Coronary artery (tissue), 2 donors: ENCODE data around the gene PIK3R1.

Experiments used
- DNase-seq: peaks from one replicate; pipeline ENCODE4 v3.0.0-alpha.2; 2017; ENCODE audit warnings: low spot score
- H3K27ac ChIP-seq, 2 donors: fragments of 200-600 bp; sonication (generic); one replicate each; pipeline ENCODE4 v1.5.1; 2016 to 2019
- H3K4me3 ChIP-seq: fragments of 200-600 bp; sonication (generic); 2 replicates; pipeline ENCODE4 v1.5.1; 2016; ENCODE audit warnings: mild to moderate bottlenecking, moderate library complexity
- TF ChIP-seq, protein P1 (sequence below): fragments of 200-600 bp; sonication (generic); IDR thresholded peaks from one replicate; pipeline ENCODE4 v1.5.1; 2019; ENCODE audit warnings: antibody characterized with exemption

PIK3R1 gene

DNA sequence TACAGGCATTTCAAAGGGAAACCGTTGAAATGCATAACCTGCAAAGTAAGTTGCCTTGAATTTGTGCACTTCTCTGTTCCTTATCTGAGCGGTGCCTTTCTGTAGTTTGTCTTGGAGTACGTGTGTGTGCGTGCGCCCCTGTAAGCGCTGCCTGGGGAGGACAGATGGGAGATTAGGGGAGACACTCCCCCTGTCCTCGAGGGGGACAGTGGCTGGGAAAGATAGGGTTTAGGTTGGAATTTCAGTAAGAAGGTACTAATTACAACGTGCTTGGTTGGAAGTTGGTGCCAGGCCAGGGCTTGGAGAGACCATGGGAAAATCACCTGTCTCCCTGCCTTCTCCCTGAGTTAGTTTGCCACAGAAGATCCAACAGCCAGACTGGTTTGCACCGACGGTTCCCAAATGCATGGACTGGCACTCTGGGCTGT, 73.2 kb downstream of the PIK3R1 start:
- H3K4me3 ChIP-seq = peak overlapping the region; percentile 74
- peak overlapping the region; percentile 83 to 89 for H3K27ac ChIP-seq
- DNase-seq = no peak
- TF ChIP-seq, protein P1, sequence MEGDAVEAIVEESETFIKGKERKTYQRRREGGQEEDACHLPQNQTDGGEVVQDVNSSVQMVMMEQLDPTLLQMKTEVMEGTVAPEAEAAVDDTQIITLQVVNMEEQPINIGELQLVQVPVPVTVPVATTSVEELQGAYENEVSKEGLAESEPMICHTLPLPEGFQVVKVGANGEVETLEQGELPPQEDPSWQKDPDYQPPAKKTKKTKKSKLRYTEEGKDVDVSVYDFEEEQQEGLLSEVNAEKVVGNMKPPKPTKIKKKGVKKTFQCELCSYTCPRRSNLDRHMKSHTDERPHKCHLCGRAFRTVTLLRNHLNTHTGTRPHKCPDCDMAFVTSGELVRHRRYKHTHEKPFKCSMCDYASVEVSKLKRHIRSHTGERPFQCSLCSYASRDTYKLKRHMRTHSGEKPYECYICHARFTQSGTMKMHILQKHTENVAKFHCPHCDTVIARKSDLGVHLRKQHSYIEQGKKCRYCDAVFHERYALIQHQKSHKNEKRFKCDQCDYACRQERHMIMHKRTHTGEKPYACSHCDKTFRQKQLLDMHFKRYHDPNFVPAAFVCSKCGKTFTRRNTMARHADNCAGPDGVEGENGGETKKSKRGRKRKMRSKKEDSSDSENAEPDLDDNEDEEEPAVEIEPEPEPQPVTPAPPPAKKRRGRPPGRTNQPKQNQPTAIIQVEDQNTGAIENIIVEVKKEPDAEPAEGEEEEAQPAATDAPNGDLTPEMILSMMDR = no peak

DNA sequence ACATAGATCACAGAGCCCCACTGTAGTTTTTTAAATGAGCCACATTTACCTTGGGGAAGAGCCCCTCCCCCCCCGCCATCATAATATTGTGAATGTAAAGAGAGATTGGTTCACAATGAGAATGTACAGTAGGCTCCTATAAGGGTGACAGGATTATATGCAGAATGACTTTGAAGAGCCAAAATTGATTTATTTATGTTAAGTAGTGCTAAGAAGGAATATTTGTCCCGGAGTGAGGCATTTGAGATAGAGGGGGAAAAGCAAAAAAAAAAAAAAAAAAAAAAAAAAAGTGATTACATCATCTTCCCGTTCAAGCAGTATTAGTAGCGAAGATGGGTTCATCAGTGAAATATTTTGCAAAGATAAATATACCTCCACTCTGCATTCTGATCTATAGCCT, 73.9 kb downstream of the PIK3R1 start:
- peak overlapping the region; percentile 74 for H3K4me3 ChIP-seq
- TF ChIP-seq, protein P1 = no peak
- DNase-seq = no peak
- H3K27ac ChIP-seq = peak overlapping the region; percentile 83 to 89

- no peak for DNase-seq
- TF ChIP-seq, protein P1 = no peak
- Histone ChIP-seq H3K27ac (peak overlapping the region; percentile 53 to 83), H3K4me3 (peak overlapping the region; percentile 38)
Observed at GRCh38 chr5:68290260-68290674, 74.7 kb downstream of the PIK3R1 start.

DNA sequence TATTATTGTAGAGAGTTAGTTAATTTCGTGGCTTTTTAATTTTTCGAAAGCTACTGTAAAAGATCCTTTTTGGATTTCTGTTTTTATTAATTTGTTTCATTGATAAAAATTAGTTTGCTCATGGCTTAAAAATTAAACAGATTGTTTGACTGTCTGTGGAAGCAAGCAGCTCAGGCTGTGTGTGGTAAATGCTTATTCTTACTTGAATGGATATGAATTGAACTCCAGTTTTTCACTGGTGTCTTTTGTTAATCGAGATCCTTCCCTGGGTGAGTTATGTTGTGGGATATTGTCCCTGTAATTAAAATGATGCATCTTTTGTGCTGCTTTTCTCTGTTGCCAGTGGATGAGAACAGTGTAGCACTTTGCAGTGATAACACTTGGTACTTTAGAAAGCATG, 75.3 kb downstream of the PIK3R1 start:
- no peak for DNase-seq
- peak overlapping the region; percentile 31 to 53 for H3K27ac ChIP-seq
- TF ChIP-seq, protein P1 = no peak
- no peak overlapping the region for H3K4me3 ChIP-seq

DNA sequence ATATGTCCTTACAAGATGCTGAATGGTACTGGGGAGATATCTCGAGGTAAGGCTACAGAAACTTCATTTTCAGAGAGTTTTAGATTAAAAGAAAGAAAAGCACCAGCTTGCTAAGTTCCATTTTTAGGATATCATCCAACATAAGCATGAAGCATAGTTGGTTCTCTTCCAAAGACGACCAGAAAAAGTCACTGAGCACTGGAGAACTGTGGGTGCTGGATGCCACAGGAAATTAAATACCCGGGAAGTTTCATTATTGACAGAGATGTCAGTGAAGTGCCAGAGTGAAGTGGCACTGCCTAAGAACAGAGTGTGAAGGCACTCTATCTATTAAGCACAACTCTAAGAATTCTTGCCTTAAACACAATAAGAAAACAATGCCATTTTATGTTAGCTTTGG, 76.8 kb downstream of the PIK3R1 start:
- DNase-seq = no peak
- Histone ChIP-seq H3K4me3 (peak overlapping the region; percentile 3), H3K27ac (peak overlapping the region; percentile 31 to 69)
- TF ChIP-seq, protein P1 = no peak

DNA sequence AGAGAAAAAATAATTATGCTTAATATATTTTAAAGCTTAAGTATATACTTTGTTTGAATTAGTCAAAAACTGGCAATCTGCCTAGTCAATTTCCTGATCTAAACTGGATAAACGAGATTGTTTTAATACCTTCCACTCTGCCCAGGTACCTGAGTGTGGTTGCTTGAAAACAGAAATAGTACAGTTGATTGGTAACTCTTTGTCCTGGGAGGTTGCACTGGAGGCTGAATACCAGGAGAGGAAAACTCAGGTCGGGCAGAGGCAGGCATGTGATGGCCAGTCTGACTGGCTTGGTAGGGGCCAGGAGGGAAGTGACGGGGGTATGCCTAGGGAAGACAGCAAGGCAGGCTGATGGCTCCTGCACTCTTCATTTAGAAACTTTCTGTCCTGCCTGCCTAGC, 80.2 kb downstream of the PIK3R1 start:
- no peak for DNase-seq
- TF ChIP-seq, protein P1 = no peak
- Histone ChIP-seq H3K27ac (no peak overlapping the region), H3K4me3 (no peak overlapping the region)

DNA sequence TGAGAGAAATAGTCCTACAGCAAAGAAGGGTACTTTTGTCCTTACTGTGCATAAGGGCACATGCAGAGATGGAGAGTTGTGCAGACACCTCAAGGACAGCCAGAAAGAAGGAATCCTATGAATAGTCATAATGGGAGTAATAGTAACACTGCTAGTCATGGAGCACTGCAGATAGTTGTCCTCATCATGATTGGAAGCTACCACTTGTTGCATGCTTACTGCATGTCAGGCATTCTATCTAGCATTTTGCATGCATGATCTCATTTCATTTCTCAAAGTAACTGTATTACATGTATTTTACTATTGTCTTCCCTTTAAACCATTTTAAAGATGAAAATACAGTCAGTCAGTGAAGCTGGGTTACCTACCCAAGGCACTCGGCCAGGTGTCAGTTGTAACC, 81.3 kb downstream of the PIK3R1 start:
- Histone ChIP-seq H3K27ac (no peak overlapping the region), H3K4me3 (no peak overlapping the region)
- DNase-seq = no peak
- TF ChIP-seq, protein P1 = no peak
